Measurements from ENCODE around the gene SH3RF1.

DNA sequence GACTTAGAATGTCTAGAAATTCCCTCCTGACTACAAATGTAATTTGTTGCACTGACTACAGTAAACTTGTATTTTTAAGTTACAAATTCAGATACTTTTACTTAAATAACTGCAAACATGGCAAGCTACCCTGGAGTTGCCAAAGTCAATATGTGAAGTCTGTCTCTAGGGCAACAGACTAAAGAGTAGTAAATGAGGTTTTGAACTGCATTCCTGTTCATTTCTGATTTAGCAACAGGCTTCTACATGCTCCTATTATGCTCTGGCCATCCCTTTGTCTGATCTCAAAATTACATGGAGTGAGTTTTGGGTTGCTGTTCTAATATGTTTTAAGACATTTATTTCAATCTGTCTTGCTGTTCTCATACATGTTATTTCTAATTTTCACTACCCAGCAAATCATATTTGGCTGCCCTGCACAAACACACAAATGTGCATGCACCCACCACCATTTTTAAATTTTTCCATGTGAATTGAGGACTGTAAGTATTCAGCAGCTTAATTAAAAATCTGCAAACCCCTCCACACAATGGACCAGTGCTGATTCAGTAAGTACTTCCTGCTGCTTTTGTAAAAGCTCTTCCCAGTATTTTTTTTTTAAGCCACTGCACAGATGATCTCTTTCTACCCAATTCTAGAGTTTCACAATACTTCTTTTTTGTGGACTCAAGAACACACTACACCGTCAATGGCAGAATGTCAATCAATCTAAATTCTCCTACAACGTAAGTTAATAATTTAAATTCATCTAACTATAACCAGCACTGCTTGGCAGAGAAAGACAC is 26.7 kb downstream of the SH3RF1 start:
- no peak for TF ChIP-seq YY1 (IDR thresholded peaks at IDR 0.05; ENCODE audit: insufficient read depth, insufficient replicate concordance, low read depth, low read length)
- no peak for TF ChIP-seq SOX5 (CRISPR knock-in tag; IDR thresholded peaks at IDR 0.05; ENCODE audit: borderline replicate concordance)

All from HepG2 (cell line).